Activated CD4-positive, alpha-beta T cell treated with anti-CD3 and anti-CD28 coated beads, Interleukin-2, amount 10 ng/mL, durations not matched to agents 24 days and 14 days (primary cell): ENCODE results near the gene CEACAM20. TPM values are rescaled to one million over a fixed set of nuclear protein-coding genes. Genes with fewer than 3 reads are reported as not detected.
A peak's percentile ranks its signal among the peaks of the same experiment; 100 is the strongest.

Experiments used
- DNase-seq: peaks from one replicate; pipeline ENCODE4 v3.0.0; 2022
- H3K27ac Mint-ChIP-seq: one replicate; pipeline ENCODE4 v1.8.0; 2022; ENCODE audit warnings: mild to moderate bottlenecking, mixed read lengths
- H3K27me3 Mint-ChIP-seq: one replicate; pipeline ENCODE4 v1.8.0; 2022; ENCODE audit warnings: mixed read lengths
- H3K36me3 Mint-ChIP-seq: one replicate; pipeline ENCODE4 v1.8.0; 2022; ENCODE audit warnings: low read depth, mild to moderate bottlenecking, mixed read lengths
- H3K4me1 Mint-ChIP-seq: one replicate; pipeline ENCODE4 v1.8.0; 2021; ENCODE audit warnings: mixed read lengths
- H3K4me3 Mint-ChIP-seq: one replicate; pipeline ENCODE4 v1.8.0; 2022; ENCODE audit warnings: mild to moderate bottlenecking, moderate library complexity, mixed read lengths
- H3K9me3 Mint-ChIP-seq: one replicate; pipeline ENCODE4 v1.8.0; 2021; ENCODE audit warnings: mixed read lengths
- intact Hi-C: fragments of 100-400 bp; cut with micrococcal nuclease; formaldehyde crosslinking; loops from one replicate; pipeline ENCODE4 v1.15.1; 2023
- total RNA-seq: library from RNA; stranded (reverse); gene quantifications from 2 replicates; pipeline ENCODE4 v1.2.3, GENCODE V29; 2022

CEACAM20 gene
- not detected in 2 replicates for total RNA-seq

DNA sequence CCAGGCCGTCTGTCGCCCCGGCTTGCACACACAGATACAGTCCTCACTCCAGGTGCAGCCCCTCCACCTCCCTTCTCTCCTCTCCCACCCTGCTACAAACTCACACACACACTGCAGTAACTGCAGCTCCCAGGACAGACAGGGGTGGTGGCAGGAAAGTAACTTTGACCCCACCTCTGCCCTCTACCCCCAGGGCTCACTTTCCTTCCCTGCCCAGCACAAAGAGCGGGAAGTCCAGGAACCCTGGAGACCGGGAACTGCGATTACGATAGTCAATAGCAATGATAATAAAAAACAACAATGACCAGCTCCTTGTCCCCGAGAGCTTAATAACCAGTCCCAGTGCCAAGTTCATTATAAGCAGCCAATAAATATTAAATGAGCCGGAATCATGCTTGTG lies at the start of gene CEACAM20:
Gene CEACAM20, minus strand, starts transcription at position 140 of the 400 bp plus-strand sequence. CDS start 166 bp downstream, outside the sequence.
- Mint-ChIP-seq H3K27me3 (no peaks in the 10 kb centered on the region), H3K4me3 (no peak within 1 kb of the TSS), H3K27ac (no peak within 1 kb of the TSS), H3K4me1 (no peaks in the 10 kb centered on the region), H3K36me3 (no peaks in the 10 kb centered on the region), H3K9me3 (peaks cover 22% of the 10 kb centered on the region)
- no peak for DNase-seq
- intact Hi-C loops, result no loop called here

- intact Hi-C loops, result loop anchor here (2.0 kb wide), 1 partner anchor 81 kb away; no protein-coding TSS in a partner anchor
- H3K4me1 Mint-ChIP-seq, result no peaks in the 10 kb centered on the region
These were observed 48.0 kb upstream of the CEACAM20 start for GRCh38 chr19:44577566-44577874.

DNA sequence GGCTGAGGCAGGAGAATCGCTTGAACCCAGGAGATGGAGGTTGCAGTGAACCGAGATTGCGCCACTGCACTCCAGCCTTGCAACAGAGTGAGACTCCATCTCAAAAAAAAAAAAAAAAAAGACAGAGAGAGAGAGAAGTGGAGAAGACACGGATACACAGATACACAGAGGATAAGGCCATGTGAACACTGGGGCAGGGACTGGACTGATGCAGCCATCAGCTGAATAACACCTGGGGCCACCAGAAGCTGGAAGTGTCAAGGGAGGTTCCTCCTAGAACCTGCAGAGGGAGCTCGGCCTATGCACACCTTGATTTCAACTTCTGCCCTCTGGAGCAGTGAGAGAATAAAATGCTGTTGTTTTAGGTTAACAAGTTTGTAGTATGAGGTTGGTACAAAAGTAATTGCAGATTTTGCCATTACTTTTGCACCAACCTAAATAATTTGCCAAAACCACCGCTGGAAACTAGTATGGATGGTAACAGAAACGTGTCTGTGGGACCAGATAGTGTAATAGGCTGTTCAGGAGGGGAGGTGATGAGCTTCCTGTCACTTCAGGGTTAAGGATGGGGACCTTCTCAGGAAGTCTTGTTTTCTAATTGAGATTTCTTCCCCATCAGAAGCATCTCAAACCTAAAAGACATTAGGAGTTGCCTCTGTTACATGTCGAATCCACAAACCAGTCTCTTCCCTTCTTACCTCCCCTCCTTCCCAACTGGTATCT lies 47.5 kb upstream of the CEACAM20 start:
- Mint-ChIP-seq H3K27ac (no peak overlapping the region), H3K4me1 (no peaks in the 10 kb centered on the region), H3K9me3 (peaks cover 5% of the 10 kb centered on the region), H3K36me3 (no peaks in the 10 kb centered on the region), H3K4me3 (no peak overlapping the region), H3K27me3 (no peaks in the 10 kb centered on the region)
- intact Hi-C loops, result loop anchor here (2.0 kb wide), 1 partner anchor 82 kb away; no protein-coding TSS in a partner anchor
- peak; percentile 61 for DNase-seq

More at GRCh38 chr19:44577566-44577874, 48.0 kb upstream of the CEACAM20 start:
- peaks cover 5% of the 10 kb centered on the region for H3K9me3 Mint-ChIP-seq
- no peak overlapping the region for H3K4me3 Mint-ChIP-seq
- no peak overlapping the region for H3K27ac Mint-ChIP-seq
- DNase-seq, result no peak
- no peaks in the 10 kb centered on the region for H3K27me3 Mint-ChIP-seq
- H3K36me3 Mint-ChIP-seq, result no peaks in the 10 kb centered on the region

GRCh38 chr19:44575116-44575700 lies 45.7 kb upstream of the CEACAM20 start:
- H3K4me3 Mint-ChIP-seq, result no peak overlapping the region
- no peak overlapping the region for H3K27ac Mint-ChIP-seq
- H3K4me1 Mint-ChIP-seq, result peaks cover 3% of the 10 kb centered on the region
- H3K36me3 Mint-ChIP-seq, result no peaks in the 10 kb centered on the region
- no peak for DNase-seq
- H3K9me3 Mint-ChIP-seq, result no peaks in the 10 kb centered on the region
- intact Hi-C loops, result no loop called here
- H3K27me3 Mint-ChIP-seq, result no peaks in the 10 kb centered on the region

DNA sequence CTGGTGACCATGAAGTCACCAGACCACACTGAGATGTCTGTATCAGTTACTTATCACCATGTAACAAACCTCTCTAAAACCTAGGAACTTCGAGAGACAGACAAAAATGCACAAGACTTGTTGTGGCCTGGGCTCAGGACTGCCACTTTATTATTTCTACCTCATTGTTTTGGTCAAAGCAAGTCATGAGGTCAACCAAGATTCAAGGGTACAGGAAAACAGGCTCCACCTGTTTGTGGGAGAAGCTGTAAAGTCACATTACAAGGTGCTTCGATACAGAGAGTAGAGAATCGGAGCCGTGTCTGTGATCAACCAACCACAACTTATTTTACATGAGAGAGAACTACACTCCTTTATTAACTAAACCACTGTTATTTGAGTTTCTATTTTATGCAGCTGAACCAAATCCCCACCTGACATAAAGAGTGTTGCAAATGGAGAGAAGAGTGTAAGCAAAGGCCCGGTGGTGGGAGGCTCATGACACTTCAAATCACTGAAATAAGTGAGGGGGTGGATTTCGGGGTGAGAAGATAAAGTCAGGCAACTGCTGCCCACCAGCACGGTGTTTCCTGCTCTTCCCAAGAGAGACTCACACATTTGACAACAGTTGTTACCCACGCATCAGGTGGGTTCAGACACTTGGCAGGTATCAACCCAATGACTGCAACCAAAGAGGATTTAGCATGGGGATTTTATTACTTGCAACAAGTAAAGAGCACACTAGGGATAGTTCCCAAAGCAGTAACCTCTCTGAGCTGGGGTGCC lies 44.9 kb upstream of the CEACAM20 start:
- Mint-ChIP-seq H3K36me3 (no peaks in the 10 kb centered on the region), H3K27ac (no peak overlapping the region), H3K9me3 (no peaks in the 10 kb centered on the region), H3K27me3 (no peaks in the 10 kb centered on the region), H3K4me1 (peaks cover 3% of the 10 kb centered on the region), H3K4me3 (no peak overlapping the region)
- intact Hi-C loops, result no loop called here
- no peak for DNase-seq

DNA sequence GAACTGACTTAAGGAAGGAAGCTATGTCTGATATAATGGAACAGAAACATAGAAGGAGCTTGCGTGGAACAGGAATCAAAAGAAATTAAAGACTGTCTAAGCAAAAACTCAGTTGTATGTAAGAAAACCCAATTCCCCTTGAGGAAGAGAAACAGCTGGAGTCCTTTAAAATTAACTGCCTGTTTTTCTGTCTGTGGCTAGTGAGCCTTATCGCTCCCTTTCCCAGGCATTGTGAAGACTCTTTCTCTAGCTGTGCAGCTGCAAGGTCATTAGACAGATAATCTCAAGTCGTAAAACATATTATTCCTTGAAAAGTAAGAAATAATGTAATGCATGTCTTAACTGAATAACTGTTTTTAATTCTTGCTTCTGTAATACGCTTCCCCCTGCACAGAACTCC lies 44.2 kb upstream of the CEACAM20 start:
- no peak for DNase-seq
- no peak overlapping the region for H3K27ac Mint-ChIP-seq
- peaks cover 2% of the 10 kb centered on the region for H3K27me3 Mint-ChIP-seq
- intact Hi-C loops, result no loop called here
- H3K4me1 Mint-ChIP-seq, result peaks cover 3% of the 10 kb centered on the region
- H3K36me3 Mint-ChIP-seq, result no peaks in the 10 kb centered on the region
- H3K4me3 Mint-ChIP-seq, result no peak overlapping the region
- H3K9me3 Mint-ChIP-seq, result no peaks in the 10 kb centered on the region

GRCh38 chr19:44573183-44573582 lies 43.7 kb upstream of the CEACAM20 start:
- Mint-ChIP-seq H3K27me3 (peaks cover 2% of the 10 kb centered on the region), H3K9me3 (no peaks in the 10 kb centered on the region), H3K4me1 (peaks cover 3% of the 10 kb centered on the region), H3K36me3 (no peaks in the 10 kb centered on the region), H3K27ac (no peak overlapping the region), H3K4me3 (no peak overlapping the region)
- DNase-seq, result no peak
- intact Hi-C loops, result no loop called here

DNA sequence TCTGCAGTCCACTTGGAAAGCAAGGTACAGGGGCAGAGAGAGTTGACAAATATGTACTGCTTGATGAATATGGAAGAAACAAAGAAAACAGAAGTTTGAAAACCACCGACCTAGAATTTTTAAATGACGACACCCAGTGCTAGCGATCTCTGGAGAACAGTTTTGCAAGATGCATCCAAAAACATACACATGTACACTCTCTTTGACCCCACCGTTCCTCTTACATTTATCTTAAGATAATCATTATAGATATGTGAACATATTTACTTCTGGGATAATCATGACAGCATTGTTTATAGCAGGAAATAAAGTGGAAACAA lies 43.1 kb upstream of the CEACAM20 start:
- no peak overlapping the region for H3K27ac Mint-ChIP-seq
- no peak overlapping the region for H3K4me3 Mint-ChIP-seq
- DNase-seq, result no peak
- peaks cover 3% of the 10 kb centered on the region for H3K4me1 Mint-ChIP-seq
- peaks cover 2% of the 10 kb centered on the region for H3K27me3 Mint-ChIP-seq
- H3K9me3 Mint-ChIP-seq, result no peaks in the 10 kb centered on the region
- H3K36me3 Mint-ChIP-seq, result no peaks in the 10 kb centered on the region
- intact Hi-C loops, result no loop called here

DNA sequence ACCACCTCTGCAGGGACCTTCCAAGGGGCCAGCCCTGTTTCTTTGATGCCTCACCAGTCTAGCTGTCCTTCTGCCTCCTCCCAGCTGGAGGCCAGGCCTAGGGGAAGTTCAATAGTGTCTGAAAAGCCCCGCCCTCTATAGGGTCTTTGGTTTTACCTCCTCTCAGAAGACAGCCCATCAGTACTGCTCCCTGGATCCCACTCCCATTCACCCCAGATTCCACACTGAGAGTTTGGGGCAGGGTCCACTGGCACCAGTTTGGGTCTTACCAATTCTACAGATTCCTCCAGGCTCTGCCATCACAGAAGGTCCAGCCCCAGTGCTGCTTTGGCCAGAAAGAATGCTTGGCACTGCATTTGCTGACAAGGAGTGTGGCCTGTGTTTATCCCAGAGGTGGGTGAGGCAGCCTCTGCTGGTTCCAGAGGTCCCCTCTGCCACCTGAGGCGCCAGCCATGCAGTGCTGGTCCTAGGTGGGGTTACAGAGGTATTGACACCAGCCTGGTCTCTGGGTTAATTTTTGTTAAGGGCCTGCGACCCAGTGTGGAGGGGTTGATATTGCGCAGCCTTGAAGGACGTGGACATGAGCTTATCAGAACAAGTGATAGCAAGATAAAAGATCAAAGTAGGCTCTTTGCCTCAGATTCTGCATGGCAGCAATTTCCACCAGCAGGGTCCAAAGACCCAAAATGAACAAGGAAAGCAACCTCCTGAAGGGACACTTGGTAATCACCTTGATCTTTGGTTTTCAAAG lies 42.5 kb upstream of the CEACAM20 start:
- Mint-ChIP-seq H3K4me3 (no peak overlapping the region), H3K4me1 (peaks cover 3% of the 10 kb centered on the region), H3K27ac (no peak overlapping the region), H3K27me3 (peaks cover 2% of the 10 kb centered on the region), H3K9me3 (no peaks in the 10 kb centered on the region), H3K36me3 (no peaks in the 10 kb centered on the region)
- intact Hi-C loops, result loop anchor here (1.0 kb wide), 1 partner anchor 85 kb away; no protein-coding TSS in a partner anchor
- DNase-seq, result no peak

GRCh38 chr19:44570984-44571684 lies 41.7 kb upstream of the CEACAM20 start:
- peaks cover 2% of the 10 kb centered on the region for H3K27me3 Mint-ChIP-seq
- no peaks in the 10 kb centered on the region for H3K9me3 Mint-ChIP-seq
- H3K36me3 Mint-ChIP-seq, result no peaks in the 10 kb centered on the region
- H3K4me1 Mint-ChIP-seq, result peaks cover 3% of the 10 kb centered on the region
- intact Hi-C loops, result loop anchor here (1.0 kb wide), 1 partner anchor 86 kb away; no protein-coding TSS in a partner anchor
- no peak overlapping the region for H3K4me3 Mint-ChIP-seq
- DNase-seq, result peak; percentile 86
- H3K27ac Mint-ChIP-seq, result no peak overlapping the region

GRCh38 chr19:44570603-44570983 lies 41.1 kb upstream of the CEACAM20 start:
- no peak overlapping the region for H3K27ac Mint-ChIP-seq
- DNase-seq, result no peak
- intact Hi-C loops, result no loop called here
- H3K4me1 Mint-ChIP-seq, result peaks cover 3% of the 10 kb centered on the region
- H3K9me3 Mint-ChIP-seq, result no peaks in the 10 kb centered on the region
- H3K4me3 Mint-ChIP-seq, result no peak overlapping the region
- H3K36me3 Mint-ChIP-seq, result no peaks in the 10 kb centered on the region
- peaks cover 2% of the 10 kb centered on the region for H3K27me3 Mint-ChIP-seq

- Mint-ChIP-seq H3K27me3 (peaks cover 2% of the 10 kb centered on the region), H3K27ac (no peak overlapping the region), H3K4me1 (peaks cover 3% of the 10 kb centered on the region), H3K4me3 (no peak overlapping the region), H3K9me3 (no peaks in the 10 kb centered on the region), H3K36me3 (no peaks in the 10 kb centered on the region)
- DNase-seq, result no peak
- intact Hi-C loops, result no loop called here
These were observed 38.3 kb upstream of the CEACAM20 start for GRCh38 chr19:44567745-44568144.

DNA sequence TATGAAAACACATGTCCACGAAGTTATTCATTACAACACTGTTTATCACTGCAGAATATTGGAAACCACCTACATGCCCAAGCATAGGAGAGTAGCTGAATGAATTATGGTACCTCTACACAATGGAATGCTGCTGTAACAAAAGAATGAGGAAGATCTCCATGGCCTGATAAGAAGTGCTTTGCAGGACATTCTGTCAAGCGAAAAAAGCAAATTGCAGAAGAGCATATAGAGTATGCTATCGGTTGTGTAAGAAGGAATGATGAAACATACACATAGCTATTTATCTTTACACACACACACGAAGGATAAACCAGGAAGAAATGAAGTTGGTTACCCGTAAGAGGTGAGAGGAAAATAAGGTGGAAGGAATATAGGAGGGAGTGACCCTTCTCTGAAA lies 37.5 kb upstream of the CEACAM20 start:
- H3K4me3 Mint-ChIP-seq, result no peak overlapping the region
- no peak overlapping the region for H3K27ac Mint-ChIP-seq
- peaks cover 3% of the 10 kb centered on the region for H3K4me1 Mint-ChIP-seq
- intact Hi-C loops, result no loop called here
- DNase-seq, result no peak
- peaks cover 2% of the 10 kb centered on the region for H3K27me3 Mint-ChIP-seq
- no peaks in the 10 kb centered on the region for H3K36me3 Mint-ChIP-seq
- H3K9me3 Mint-ChIP-seq, result no peaks in the 10 kb centered on the region
